Inflammatory macrophage (primary cell): ENCODE results near the gene SPTLC1.
"Not testable (repeated sequence)": the region's sequence is repeated elsewhere in the genome, so short reads cannot be mapped to it uniquely, and the experiment has no call there.

ENCODE experiments used
- DNase-seq, 2 donors: peaks; one replicate each; pipeline ENCODE4 v3.0.0-alpha.2; 2020 to 2022

Gene SPTLC1

DNA sequence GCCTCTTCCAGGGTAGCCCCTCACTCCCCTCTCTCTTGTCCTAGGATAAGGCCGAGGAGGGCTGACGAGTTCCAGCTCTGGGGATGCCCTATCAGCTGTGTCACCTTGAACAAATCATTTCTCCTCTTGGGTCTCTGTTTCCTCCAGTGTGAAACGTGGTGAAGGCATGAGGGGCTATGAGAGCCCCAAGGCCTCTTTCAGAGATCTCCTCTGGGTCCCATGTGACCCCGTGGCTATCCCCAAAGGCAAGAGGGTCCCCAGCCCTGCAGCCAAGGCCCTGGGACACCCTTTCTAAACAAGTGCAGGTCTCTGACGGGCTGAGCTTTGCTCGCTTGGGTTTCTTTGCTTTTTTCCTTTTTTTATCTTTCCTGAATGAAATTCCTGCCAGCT is 25.5 kb upstream of the SPTLC1 start:
- no peak for DNase-seq

DNA sequence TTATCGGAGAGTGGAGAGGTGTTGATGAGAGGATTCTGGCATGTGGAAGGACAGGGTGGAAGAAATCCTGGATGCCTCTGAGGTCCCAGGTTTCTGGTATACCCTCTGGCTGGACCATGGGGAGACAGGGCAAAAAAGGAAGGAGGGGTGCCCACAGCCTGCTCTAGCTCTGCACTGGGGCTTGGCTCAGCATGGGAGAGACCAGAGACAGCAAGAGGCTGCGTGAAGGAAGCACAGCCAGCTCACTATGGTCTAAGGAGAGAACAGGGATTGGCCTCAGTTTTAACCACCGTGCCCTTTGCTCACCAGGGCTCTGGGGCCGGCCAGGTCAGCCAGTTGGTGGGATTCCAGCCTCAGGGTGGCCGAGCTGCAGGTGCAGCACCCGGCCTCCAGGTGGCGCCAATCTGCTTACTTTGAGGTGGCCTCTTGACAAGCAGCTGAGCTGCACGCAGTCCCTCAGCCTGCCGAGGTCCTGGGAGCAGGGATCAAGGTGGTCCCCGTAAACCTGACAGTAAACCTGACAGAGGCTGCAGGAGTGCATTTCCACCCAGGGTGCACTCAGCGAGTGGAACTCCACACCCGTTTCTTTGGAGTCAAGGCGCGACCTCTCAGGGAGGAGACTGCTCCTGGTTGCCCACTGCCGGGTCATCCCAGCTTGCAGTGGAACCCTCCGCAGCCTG is 25.0 kb upstream of the SPTLC1 start:
- DNase-seq, result peak; percentile 79 to 80

DNA sequence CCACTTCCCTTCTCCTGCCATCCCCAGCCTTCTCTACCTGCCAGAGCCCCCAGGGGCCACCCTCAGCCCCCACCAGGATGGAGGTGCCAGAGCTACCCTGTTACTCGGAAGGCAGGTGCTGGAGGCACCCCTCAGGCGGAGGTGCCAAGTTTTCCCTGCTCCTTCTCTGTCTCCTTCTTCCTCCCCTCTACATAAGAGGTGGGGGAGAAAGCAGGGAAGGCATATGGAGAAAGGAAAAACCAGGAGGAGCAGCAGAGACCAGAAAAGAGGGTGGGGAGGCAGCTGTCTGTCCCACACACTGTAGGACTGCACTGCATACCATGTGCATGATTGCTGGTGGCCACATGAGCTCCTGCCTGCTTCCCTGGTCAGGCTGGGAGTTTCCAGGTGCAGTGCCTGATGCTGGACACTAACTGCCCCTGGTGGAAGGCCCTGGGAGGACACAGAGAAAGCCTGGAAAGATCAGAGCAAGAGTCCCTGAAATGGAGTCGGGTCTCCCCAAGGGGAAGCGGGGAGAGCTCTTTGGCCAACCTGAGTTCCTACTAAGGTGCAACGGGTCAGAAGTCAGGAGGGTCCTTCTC is 23.8 kb upstream of the SPTLC1 start:
- peak in 1 of 2 donors; percentile 20 for DNase-seq

DNA sequence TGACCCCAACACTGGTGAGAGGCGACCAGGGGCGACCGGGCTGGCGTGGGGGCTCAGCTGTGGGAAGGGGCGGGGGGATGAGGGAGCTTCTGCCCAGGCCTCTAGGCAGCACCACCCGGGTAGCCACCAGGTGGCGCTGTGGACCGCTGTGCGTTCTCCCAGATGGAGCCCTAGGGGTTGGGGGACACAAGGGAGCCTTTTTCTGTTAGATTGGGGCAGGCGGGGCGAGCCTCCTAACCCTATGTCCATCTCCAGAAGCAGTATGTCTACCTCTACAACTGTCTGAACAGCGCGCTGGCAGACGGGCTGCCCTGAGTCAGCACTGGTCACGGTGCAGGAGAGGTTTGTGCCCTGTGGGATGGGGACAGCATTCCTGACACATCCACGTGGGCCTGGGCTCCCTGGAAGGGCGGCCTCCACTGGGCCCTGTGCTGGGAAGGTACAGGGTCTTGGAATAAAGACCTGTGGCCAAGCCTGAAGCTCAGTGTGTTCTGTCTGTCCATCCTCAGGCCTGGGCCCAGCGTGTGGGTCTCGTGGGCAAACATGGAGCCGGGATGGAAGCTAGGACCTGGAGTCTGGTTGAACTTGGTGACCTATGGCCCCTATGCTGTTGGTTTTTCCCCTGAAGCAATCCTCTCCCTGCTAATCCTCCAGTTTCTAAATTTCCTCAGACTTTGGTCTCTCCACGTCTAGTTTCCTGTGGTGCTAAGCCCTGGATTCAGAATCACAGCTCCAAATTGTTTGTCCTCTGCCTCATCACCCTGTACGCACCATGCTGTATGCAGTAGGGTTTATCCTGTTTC is 23.1 kb upstream of the SPTLC1 start:
- peak; percentile 63 to 69 for DNase-seq

DNA sequence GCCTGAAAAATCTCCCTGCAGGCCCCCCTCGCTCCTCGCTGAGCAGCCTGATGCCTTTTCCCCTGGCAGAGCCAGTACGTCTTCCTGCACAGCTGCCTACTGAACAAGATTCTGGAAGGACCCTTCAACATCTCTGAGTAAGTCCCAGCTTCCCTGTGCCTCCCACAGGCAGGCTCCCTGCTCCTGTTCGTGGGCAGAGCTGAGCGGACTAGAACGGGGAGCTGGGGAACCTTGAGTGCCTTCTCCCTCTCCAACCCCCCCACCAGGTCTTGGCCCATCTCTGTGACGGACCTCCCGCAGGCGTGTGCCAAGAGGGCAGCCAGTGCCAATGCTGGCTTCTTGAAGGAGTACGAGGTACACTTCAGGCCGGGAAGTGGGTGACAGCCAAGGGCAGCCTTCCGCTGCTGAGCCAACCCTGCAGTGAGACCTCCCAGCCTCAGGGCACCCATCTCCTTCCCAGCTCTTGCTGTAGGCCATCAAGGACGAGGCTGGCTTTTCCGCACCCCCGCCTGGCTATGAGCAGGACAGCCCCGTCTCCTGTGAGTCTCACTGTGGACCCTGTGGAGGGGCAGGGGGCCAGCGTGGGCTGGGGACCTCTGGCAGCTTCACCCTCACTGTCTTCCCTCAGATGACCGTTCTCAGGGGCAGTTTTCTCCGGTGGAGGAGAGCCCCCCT is 21.1 kb upstream of the SPTLC1 start:
- no peak for DNase-seq

DNA sequence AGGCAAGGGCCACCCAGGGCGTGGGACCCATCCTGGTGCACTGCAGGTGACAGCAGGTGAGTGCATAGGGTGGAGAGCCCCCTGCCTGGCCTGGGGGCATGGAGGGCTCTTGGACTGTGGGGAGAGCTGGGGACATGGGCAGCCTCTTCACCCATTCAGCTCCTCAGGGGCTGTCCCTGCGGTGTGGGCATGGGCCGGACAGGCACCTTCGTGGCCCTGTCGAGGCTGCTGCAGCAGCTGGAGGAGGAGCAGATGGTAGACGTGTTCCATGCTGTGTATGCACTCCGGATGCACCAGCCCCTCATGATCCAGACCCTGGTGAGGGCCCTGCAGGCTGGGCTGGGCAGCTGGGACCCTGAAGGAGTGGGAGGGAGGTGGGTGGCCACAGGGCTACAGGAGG is 20.4 kb upstream of the SPTLC1 start:
- no peak for DNase-seq

DNA sequence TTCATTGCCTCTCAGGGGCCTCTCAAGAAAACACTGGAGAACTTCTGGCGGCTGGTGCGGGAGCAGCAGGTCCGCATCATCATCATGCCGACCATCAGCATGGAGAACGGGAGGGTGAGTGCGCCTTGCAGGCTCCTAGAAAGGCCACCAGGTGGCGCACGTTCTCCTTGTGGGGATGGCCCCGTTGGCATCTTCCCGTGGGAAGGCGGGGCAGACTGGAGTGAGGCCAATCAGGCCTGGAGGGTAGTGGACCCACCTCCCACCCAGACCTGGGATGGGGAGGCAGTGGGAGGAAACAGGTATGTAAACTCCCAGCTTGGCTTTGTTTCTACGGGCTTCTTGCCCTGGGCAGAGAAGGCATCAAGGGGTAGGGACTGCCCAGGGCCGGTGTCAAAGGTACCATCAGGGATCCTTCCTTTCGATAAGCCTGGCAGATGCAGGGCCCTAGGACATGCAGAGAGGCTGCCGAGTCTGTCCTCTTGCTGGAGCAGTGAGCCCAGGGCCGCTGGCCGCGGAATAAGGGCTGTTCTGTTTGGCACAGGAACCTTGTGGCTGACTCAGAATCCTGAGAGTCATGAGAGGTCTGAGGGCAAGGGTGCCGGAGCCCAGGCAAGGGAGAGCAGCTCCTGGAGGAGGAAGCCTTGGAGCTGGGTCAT is 18.9 kb upstream of the SPTLC1 start:
- peak; percentile 79 to 81 for DNase-seq

DNA sequence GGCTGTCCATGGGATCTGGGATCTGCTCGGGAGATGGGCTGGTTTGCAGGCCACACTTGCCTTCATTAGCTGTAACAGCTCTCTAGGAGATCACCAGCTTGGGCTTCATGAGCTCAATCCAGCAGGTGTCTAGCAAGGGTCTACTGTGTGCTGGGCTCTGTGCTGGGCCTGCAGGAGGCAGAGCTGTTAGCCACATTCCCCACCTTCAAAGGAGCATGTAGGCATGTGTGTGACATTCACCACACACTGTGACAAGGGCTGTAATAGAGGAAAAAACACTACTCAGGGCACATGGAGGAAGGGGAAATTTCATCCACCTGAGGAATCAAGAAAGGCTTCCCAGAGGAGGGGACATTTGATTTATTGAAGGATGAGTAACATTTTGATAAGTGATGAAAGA is 17.7 kb upstream of the SPTLC1 start:
- not testable (repeated sequence) for DNase-seq

DNA sequence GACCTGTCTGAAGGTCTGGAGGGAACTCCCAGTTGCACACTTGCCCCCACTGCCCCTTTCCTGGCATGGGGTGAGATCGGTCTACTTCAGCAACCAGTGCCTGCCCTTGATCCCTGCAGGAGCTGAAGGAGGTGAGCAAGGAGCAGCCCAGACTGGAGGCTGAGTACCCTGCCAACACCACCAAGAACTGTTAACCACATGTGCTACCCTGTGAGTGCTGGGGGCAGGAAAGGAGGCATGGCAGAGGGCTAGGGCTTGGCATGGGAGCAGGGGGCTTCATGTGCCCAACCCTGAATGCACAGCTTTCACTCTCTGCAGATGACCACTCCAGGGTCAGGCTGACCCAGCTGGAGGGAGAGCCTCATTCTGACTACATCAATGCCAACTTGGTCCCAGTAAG is 17.3 kb upstream of the SPTLC1 start:
- DNase-seq, result no peak

DNA sequence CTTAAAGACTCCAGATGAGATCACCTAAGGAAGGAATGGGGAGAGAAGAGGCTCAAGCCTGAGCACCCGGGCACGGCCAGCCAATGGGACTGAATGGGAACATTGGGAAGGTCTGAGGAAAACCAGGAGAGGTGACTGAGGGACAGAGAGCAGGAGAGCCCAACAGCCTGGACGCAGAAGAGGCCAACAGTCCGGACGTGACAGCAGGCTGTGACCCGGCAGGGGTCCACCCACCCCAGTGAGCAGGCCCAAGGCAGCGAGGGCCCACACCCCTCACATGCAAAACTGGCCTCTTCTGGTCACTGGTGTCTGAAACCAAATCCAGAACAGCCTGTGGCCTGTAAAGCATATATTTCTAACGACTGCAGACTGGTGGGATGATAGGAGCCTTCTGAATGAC is 7.6 kb upstream of the SPTLC1 start:
- no peak for DNase-seq

DNA sequence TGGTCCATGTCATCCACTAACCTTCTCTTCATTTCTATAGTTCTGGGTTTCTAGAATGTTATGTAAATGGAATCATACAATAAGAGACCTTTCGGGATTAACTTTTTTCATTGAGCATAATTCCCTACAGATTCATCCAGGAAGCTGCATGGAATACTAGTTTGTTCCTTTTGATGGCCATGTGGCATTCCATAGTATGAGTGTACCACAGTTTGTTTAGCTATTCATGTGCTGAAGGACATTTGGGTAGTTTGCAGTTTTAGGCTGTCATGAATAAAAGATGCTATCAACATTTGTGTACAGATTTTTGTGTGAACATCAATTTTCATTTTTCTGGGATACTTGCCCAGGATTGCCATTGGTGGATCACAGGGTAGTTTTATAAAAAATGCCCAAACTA is 6.8 kb upstream of the SPTLC1 start:
- DNase-seq, result no peak

DNA sequence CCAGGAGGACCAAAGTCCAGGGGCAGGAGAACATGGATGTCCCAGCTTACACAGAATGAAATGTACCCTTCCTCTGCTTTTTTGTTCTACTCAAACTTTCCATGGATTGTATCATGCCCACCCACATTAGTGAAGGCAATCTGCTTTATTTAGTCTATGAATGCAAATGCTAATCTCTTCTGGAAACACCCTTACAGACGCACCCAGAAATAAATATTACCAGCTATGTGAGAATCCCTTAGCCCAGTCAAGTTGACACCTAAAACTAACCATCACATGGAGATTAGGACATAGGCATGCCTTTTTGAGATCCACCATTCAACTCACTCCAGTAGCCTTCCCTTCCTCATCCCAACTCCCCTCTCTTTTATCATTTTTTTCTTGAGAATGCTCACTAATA is 6.1 kb upstream of the SPTLC1 start:
- DNase-seq, result no peak

DNA sequence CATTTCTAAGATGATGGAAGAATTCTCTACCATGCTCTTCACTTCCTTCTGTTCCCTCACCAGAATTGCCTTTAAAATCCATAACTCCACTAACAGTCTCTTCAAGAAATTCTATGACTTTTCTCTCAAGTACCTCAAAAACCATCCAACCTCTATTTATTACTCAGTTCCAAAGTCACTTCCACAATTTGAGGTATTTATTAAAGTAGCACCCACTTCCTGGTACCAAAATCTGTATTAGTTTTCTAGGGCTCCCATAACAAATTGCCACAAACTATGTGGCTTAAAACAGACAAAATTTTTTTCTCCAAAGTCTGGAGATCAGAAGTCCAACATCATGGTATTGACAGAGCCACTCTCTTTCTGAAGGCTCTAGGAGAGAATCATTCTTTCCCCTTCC is 4.9 kb upstream of the SPTLC1 start:
- no peak for DNase-seq

DNA sequence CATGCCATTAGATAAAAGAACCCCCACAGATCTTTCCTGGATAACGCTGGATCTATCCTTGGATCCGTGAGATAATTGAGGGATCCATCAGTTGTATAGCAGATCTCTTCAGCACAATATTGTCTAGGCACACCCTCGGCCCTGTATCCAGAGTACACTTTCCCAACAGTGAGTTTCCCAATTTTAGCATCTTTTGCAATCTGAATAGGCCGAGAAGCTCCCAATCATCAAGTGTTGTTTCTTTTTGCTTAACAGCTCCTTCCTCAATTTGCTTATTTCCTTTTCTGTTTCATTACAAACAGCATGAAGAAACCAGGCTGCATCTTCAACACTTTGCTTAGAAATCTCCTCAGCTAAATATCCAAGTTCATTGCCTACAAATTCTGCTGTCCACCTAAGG is 4.4 kb upstream of the SPTLC1 start:
- peak; percentile 82 to 97 for DNase-seq

DNA sequence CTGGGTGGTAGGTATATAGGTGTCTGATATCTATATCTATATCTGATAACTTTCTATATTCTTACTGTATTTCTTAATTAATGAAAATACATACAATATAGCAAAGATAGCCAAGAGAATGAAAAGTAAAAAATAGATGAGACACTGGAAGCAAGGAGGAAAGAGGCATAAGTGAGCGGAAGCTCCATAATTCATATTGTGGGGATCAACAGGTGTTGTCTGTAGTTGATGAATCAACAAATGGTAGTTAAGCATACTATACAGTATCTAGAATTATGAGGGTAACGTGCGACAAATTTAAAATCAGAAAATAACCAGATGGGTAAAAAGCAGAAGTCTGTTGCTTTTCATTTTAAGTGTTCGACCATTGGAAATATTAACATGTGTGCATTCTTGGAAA is 7.1 kb downstream of the SPTLC1 start:
- no peak for DNase-seq

DNA sequence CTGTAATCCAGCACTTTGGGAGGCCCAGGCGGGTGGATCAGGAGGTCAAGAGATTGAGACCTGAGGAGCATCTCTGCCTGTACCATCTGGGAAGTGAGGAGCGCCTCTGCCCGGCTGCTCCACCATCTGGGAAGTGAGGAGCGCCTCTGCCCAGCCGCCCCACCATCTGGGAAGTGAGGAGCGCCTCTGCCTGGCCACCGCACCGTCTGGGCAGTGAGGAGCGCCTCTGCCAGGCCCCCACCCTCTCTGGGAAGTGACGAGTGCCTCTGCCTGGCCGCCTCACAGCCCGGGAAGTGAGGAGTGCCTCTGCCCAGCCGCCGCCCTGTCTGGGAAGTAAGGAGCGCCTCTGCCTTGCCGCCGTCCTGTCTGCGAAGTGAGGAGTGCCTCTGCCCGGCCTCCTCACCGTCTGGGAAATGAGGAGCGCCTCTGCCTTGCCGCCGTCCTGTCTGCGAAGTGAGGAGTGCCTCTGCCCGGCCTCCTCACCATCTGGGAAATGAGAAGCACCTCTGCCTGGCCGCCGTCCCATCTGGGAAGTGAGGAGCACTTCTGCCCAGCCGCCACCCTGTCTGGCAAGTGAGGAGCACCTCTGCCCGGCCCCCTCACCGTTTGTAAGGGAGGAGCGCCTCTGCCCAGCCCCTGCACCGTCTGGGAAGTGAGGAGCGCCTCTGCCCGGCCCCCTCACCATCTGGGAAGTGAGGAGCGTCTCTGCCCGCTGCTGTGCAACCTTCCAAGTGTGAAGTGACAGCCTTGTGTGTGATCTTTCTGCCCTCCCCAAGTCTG is 9.6 kb downstream of the SPTLC1 start:
- DNase-seq, result not testable (repeated sequence)

DNA sequence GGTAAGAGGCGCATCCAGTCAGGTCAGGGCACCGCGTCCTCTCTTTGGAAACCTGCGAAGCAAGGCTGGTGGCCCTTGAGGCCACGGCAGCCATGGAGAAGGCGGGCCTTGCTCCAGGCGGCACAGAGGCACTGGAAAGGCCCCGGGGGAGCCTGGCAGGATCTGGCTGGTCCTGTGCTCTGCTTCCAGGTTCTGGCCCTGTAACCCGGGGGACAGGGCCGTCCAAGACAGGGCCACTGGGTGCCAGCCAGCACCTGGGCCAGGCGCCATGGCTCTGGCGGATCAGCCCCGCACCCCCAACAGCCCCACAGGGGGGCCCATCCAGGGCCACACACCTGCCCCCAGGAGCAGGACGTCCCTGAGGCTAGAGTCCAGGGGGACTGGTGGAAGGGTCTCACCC is 11.6 kb downstream of the SPTLC1 start:
- not testable (repeated sequence) for DNase-seq

DNA sequence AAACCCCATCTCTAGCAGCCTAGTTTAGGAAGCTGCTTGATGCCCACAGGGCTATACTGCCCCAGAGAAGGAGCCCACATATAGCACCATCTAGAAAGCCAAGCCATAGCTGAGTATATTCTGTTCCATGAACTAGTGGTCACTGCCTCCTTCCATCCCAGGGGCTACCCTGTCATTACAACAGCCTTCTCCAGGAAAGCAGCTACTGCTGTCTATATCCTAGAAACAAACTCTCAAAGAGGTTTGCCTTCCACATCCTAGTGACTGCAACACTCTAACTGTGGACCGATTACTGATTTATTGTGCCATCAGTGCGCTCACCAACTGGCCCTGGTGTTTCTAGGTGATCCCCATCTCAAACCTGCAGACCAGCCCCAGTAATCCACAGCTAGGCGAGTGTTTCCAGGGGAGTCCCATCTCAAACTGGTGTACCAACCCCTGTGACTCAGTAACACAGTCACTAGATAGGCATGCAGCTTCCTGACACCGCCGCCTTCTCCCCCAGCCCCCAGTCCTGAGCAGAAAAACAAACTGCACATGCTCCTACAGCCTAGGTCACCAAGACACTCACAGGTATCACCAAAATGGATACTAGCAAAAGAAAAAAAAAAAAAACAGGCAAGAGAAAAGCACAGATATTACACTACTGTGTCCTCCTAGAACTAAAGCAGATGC is 14.8 kb downstream of the SPTLC1 start:
- no peak for DNase-seq

DNA sequence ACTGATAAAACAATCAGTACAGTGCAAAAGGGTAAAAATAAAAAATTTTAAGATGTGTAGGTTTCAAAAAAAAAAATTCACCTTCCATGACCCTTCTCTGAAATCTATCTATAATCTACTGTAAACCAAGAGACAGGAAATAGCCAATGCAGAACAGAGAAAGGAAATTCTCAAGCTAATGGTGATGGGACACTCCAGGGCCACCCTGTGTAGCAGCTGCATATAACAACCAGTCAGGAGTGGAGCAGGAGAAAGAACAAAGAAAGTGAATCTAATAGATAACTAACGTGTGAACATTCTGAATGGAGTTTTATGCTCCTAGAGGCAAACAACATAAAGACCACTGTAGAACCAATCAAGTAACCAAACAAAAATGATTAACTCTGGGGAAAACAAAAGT is 16.6 kb downstream of the SPTLC1 start:
- DNase-seq, result no peak

DNA sequence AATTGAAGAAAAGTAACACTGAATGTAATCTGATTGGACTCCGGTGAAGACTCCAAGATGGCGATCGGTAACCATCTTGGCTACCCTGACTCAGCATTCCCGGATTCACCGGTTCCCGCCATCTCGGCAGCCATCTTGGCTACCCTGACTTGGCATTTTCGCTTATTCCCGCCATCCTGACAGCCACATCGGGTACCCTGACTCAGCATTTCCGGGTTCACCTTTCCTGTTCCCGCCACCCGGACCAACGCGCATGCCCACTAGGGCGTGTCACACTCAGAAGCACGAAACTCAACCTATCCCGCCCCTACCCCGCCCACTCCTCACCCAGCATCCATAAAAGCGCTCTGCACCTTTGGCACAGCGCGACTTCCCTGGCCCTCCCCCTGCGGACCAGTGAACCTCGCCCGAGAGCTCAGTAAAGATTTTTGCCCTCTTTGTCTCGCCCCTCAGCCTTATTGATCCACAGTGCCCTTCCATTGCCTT is 17.2 kb downstream of the SPTLC1 start:
- DNase-seq, result peak; percentile 56 to 67

DNA sequence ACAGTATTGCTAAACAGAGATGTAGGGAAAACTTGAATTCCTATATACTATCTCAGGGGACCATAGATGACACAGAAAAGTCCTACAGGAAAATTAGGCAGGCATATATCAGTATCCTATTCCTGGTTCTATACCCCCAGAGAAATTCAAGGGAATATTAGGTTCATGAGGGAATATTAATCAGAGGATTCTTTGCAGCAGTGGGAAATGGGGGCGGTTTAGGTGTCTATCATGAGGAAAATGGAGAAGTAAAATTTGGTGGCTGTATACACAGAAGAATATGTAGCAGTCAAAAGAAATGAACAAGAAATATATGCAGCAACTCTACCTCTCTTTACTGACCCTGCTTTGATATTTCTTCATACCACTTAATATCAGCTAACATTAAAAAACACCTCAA is 20.0 kb downstream of the SPTLC1 start:
- DNase-seq, result no peak
